NOMO-1 treated with DMSO at 0.1 percent for 48 hours (cell line): ENCODE measurements around the gene CACNA1C.

Source experiments
- DNase-seq: peaks from one replicate; lab custom pipeline; 2025; ENCODE audit not compliant: unreplicated experiment; lab: John Stamatoyannopoulos, UW

Gene CACNA1C

GRCh38 chr12:2137711-2138110 is 84.9 kb downstream of the CACNA1C start:
- no peak for DNase-seq

GRCh38 chr12:2138294-2138693 is 85.5 kb downstream of the CACNA1C start:
- no peak for DNase-seq

GRCh38 chr12:2138871-2139308 is 86.1 kb downstream of the CACNA1C start:
- DNase-seq: no peak

GRCh38 chr12:2139651-2140050 is 86.9 kb downstream of the CACNA1C start:
- no peak for DNase-seq

GRCh38 chr12:2140858-2141519 is 88.2 kb downstream of the CACNA1C start:
- DNase-seq: no peak

GRCh38 chr12:2142068-2142467 is 89.3 kb downstream of the CACNA1C start:
- no peak for DNase-seq

- DNase-seq: no peak
Observed at GRCh38 chr12:2144951-2145350, 92.2 kb downstream of the CACNA1C start.

- no peak for DNase-seq
Observed at GRCh38 chr12:2145433-2145998, 92.7 kb downstream of the CACNA1C start.

GRCh38 chr12:2147335-2147734 is 94.5 kb downstream of the CACNA1C start:
- DNase-seq: no peak

- no peak for DNase-seq
Observed at GRCh38 chr12:2149091-2149490, 96.3 kb downstream of the CACNA1C start.

- DNase-seq: no peak
Observed at GRCh38 chr12:2150833-2151232, 98.0 kb downstream of the CACNA1C start.

- DNase-seq: no peak
Observed at GRCh38 chr12:2151391-2151790, 98.6 kb downstream of the CACNA1C start.

GRCh38 chr12:2152134-2152533 is 99.3 kb downstream of the CACNA1C start:
- no peak for DNase-seq

GRCh38 chr12:2154050-2154449 is 101.3 kb downstream of the CACNA1C start:
- DNase-seq: no peak

GRCh38 chr12:2154521-2154920 is 101.7 kb downstream of the CACNA1C start:
- no peak for DNase-seq

- DNase-seq: no peak
Observed at GRCh38 chr12:2156333-2156732, 103.5 kb downstream of the CACNA1C start.

GRCh38 chr12:2160043-2160442 is 107.3 kb downstream of the CACNA1C start:
- no peak for DNase-seq

- DNase-seq: no peak
Observed at GRCh38 chr12:2161473-2161872, 108.7 kb downstream of the CACNA1C start.

- DNase-seq: no peak
Observed at GRCh38 chr12:2163177-2163941, 110.6 kb downstream of the CACNA1C start.

GRCh38 chr12:2165021-2165420 is 112.2 kb downstream of the CACNA1C start:
- DNase-seq: no peak

- DNase-seq: no peak
Observed at GRCh38 chr12:2165927-2166326, 113.1 kb downstream of the CACNA1C start.

GRCh38 chr12:2166696-2167095 is 113.9 kb downstream of the CACNA1C start:
- DNase-seq: no peak
